Measurements from ENCODE around the gene NAV2. TPM values are rescaled to one million over a fixed set of nuclear protein-coding genes. Genes with fewer than 3 reads are reported as not detected.

NAV2 gene
- polyA plus RNA-seq, 1 donor (not counting 4 experiments of a cell fraction or from before 2014, with no cell fraction given): 4.0 TPM

- DNase-seq (ENCODE audit: low read depth, low spot score) (no peak), FAIRE-seq (no peak)
- no peaks in the 10 kb centered on the region for H3K9me3 ChIP-seq (ENCODE audit: control insufficient read depth, low read depth, low read length)
- H3K36me3 ChIP-seq (ENCODE audit: control insufficient read depth in 2 of 2, extremely low read depth in 1 of 2, insufficient read depth in 2 of 2, low read length in 2 of 2): no peaks in the 10 kb centered on the region
- no peaks in the 10 kb centered on the region for H4K20me1 ChIP-seq (ENCODE audit: control insufficient read depth, extremely low read depth, insufficient read depth, low read length)
- H3K27ac ChIP-seq (ENCODE audit: control insufficient read depth, insufficient read depth, low read length): no peak overlapping the region
- no peaks in the 10 kb centered on the region for H3K79me2 ChIP-seq (ENCODE audit: control insufficient read depth, insufficient read depth, low read length)
- no peaks in the 10 kb centered on the region for H3K4me1 ChIP-seq (ENCODE audit: control insufficient read depth, extremely low read depth, insufficient read depth, low read length)
- TF ChIP-seq CTCF (optimal IDR thresholded peaks at IDR 0.05 in 1 of 3, IDR thresholded peaks at IDR 0.05 in 1 of 3, conservative IDR thresholded peaks at IDR 0.05 in 1 of 3; ENCODE audit: extremely low read depth in 1 of 3, insufficient read depth in 2 of 3, low read length in 3 of 3) (no peak), EZH2 (IDR thresholded peaks at IDR 0.05; ENCODE audit: low read length) (no peak)
- dilution Hi-C loops (cut with MboI; ENCODE audit: extremely low pct_ligation_motif_present, low sequenced_read_pairs): no loop called here
- H3K9me1 ChIP-seq (ENCODE audit: control insufficient read depth, extremely low read depth, insufficient read depth, low read length): no peaks in the 10 kb centered on the region
- no peak overlapping the region for H2AFZ ChIP-seq (ENCODE audit: control insufficient read depth, low read length)
- H3K9ac ChIP-seq (ENCODE audit: control insufficient read depth, extremely low read depth, insufficient read depth, low read length): no peak overlapping the region
- H3K27me3 ChIP-seq (ENCODE audit: control insufficient read depth, extremely low read depth, insufficient read depth, low read length): no peaks in the 10 kb centered on the region
- H3K4me2 ChIP-seq (ENCODE audit: control insufficient read depth, extremely low read depth, insufficient read depth, low read depth, low read length): no peak overlapping the region
- H3K4me3 ChIP-seq (ENCODE audit: control insufficient read depth in 2 of 3, extremely low read depth in 1 of 3, insufficient read depth in 2 of 3, low read depth in 1 of 3, low read length in 3 of 3): no peak overlapping the region
These were observed 130.4 kb downstream of the NAV2 start for GRCh38 chr11:19843079-19843478.

GRCh38 chr11:19844012-19844411 is 131.4 kb downstream of the NAV2 start:
- Histone ChIP-seq H3K9me3 (ENCODE audit: control insufficient read depth, low read depth, low read length) (no peaks in the 10 kb centered on the region), H2AFZ (ENCODE audit: control insufficient read depth, low read length) (no peak overlapping the region), H3K36me3 (ENCODE audit: control insufficient read depth in 2 of 2, extremely low read depth in 1 of 2, insufficient read depth in 2 of 2, low read length in 2 of 2) (no peaks in the 10 kb centered on the region), H3K27ac (ENCODE audit: control insufficient read depth, insufficient read depth, low read length) (no peak overlapping the region), H4K20me1 (ENCODE audit: control insufficient read depth, extremely low read depth, insufficient read depth, low read length) (no peaks in the 10 kb centered on the region), H3K4me3 (ENCODE audit: control insufficient read depth in 2 of 3, extremely low read depth in 1 of 3, insufficient read depth in 2 of 3, low read depth in 1 of 3, low read length in 3 of 3) (no peak overlapping the region), H3K9ac (ENCODE audit: control insufficient read depth, extremely low read depth, insufficient read depth, low read length) (no peak overlapping the region), H3K4me2 (ENCODE audit: control insufficient read depth, extremely low read depth, insufficient read depth, low read depth, low read length) (no peak overlapping the region), H3K27me3 (ENCODE audit: control insufficient read depth, extremely low read depth, insufficient read depth, low read length) (no peaks in the 10 kb centered on the region), H3K9me1 (ENCODE audit: control insufficient read depth, extremely low read depth, insufficient read depth, low read length) (no peaks in the 10 kb centered on the region), H3K4me1 (ENCODE audit: control insufficient read depth, extremely low read depth, insufficient read depth, low read length) (no peaks in the 10 kb centered on the region), H3K79me2 (ENCODE audit: control insufficient read depth, insufficient read depth, low read length) (no peaks in the 10 kb centered on the region)
- FAIRE-seq (no peak), DNase-seq (ENCODE audit: low read depth, low spot score) (no peak)
- no peak for TF ChIP-seq CTCF (optimal IDR thresholded peaks at IDR 0.05 in 1 of 3, IDR thresholded peaks at IDR 0.05 in 1 of 3, conservative IDR thresholded peaks at IDR 0.05 in 1 of 3; ENCODE audit: extremely low read depth in 1 of 3, insufficient read depth in 2 of 3, low read length in 3 of 3)
- dilution Hi-C loops (cut with MboI; ENCODE audit: extremely low pct_ligation_motif_present, low sequenced_read_pairs): no loop called here
